WTC11 (cell line): ENCODE measurements around the gene NOTUM. TPM values are rescaled to one million over a fixed set of nuclear protein-coding genes. Genes with fewer than 3 reads are reported as not detected.
A peak's percentile ranks its signal among the peaks of the same experiment; 100 is the strongest.

Experiments
- ATAC-seq: fragments of 200-7000 bp; cut with Tn5 transposase; 2 replicates; pipeline ENCODE4 v1.10.0; 2021; ENCODE audit warnings: mild to moderate bottlenecking, moderate library complexity
- CTCF ChIA-PET: fragments of 300-600 bp; sonication (Branson Sonifier 250); formaldehyde crosslinking; loops from one replicate; lab custom pipeline; 2021; ENCODE audit warnings: antibody characterized with exemption; lab: Charles Lee
- POLR2A ChIA-PET: fragments of 350-600 bp; sonication (Branson Sonifier 250); formaldehyde crosslinking; loops from one replicate; lab custom pipeline; 2021; ENCODE audit warnings: antibody characterized with exemption; lab: Charles Lee
- DNase-seq: peaks from one replicate; pipeline ENCODE4 v3.0.0; 2021; ENCODE audit warnings: low spot score
- H3K27ac Mint-ChIP-seq: 2 replicates; pipeline ENCODE4 v1.8.0; 2021; ENCODE audit warnings: mixed read lengths
- H3K27me3 Mint-ChIP-seq: 2 replicates; pipeline ENCODE4 v1.8.0; 2021; ENCODE audit warnings: low read depth, mild to moderate bottlenecking, moderate library complexity, mixed read lengths
- H3K36me3 Mint-ChIP-seq: 2 replicates; pipeline ENCODE4 v1.8.0; 2021; ENCODE audit warnings: mixed read lengths
- H3K4me1 Mint-ChIP-seq: 2 replicates; pipeline ENCODE4 v1.8.0; 2022; ENCODE audit warnings: mixed read lengths
- H3K4me3 Mint-ChIP-seq: 2 replicates; pipeline ENCODE4 v1.8.0; 2021; ENCODE audit warnings: mild to moderate bottlenecking, moderate library complexity, mixed read lengths
- H3K9me3 Mint-ChIP-seq: 2 replicates; pipeline ENCODE4 v1.8.0; 2021; ENCODE audit warnings: mixed read lengths
- AR ChIP-seq: fragments of 250-450 bp; sonication (Bioruptor Pico); IDR thresholded peaks from 2 replicates; pipeline ENCODE4 v1.9.0; 2021; ENCODE audit warnings: mild to moderate bottlenecking
- ATF1 ChIP-seq: sonication (generic); formaldehyde crosslinking; IDR thresholded peaks from 2 replicates; pipeline ENCODE4 v1.8.1; 2023; ENCODE audit warnings: mild to moderate bottlenecking, moderate library complexity, missing genetic modification reagents
- CDX4 ChIP-seq: fragments of 250-450 bp; sonication (Bioruptor Pico); IDR thresholded peaks from 2 replicates; pipeline ENCODE4 v1.9.0; 2021; ENCODE audit warnings: moderate library complexity, mild to moderate bottlenecking, inconsistent platforms, borderline replicate concordance
- ELF4 ChIP-seq: sonication (generic); formaldehyde crosslinking; IDR thresholded peaks from 2 replicates; pipeline ENCODE4 v1.8.1; 2022; ENCODE audit warnings: low read depth, mild to moderate bottlenecking, moderate library complexity, missing genetic modification reagents
- GRHL2 ChIP-seq: fragments of 250-450 bp; sonication (Bioruptor Pico); IDR thresholded peaks from 2 replicates; pipeline ENCODE4 v1.8.0; 2022; ENCODE audit warnings: mild to moderate bottlenecking, moderate library complexity; ENCODE audit not compliant: insufficient replicate concordance, severe bottlenecking
- GTF2I ChIP-seq: fragments of 250-450 bp; sonication (Bioruptor Pico); conservative IDR thresholded peaks from 2 replicates; pipeline ENCODE4 v1.4.0; 2021; ENCODE audit warnings: mild to moderate bottlenecking
- MXD4 ChIP-seq: fragments of 250-450 bp; sonication (Bioruptor Pico); IDR thresholded peaks from 2 replicates; pipeline ENCODE4 v1.8.0; 2021; ENCODE audit warnings: mild to moderate bottlenecking, moderate library complexity, borderline replicate concordance
- NFE2L1 ChIP-seq: sonication (generic); formaldehyde crosslinking; IDR thresholded peaks from 2 replicates; pipeline ENCODE4 v1.8.1; 2023; ENCODE audit warnings: missing genetic modification reagents
- TEAD4 ChIP-seq: sonication (generic); formaldehyde crosslinking; IDR thresholded peaks from 2 replicates; pipeline ENCODE4 v1.8.0; 2022; ENCODE audit warnings: mild to moderate bottlenecking, missing genetic modification reagents
- TP53 ChIP-seq: sonication (generic); formaldehyde crosslinking; IDR thresholded peaks from 2 replicates; pipeline ENCODE4 v1.8.1; 2023; ENCODE audit warnings: mild to moderate bottlenecking, missing genetic modification reagents
- ZBTB21 ChIP-seq: sonication (generic); formaldehyde crosslinking; IDR thresholded peaks from 2 replicates; pipeline ENCODE4 v1.8.1; 2023; ENCODE audit warnings: mild to moderate bottlenecking, missing genetic modification reagents, borderline replicate concordance
- ZBTB43 ChIP-seq: sonication (generic); formaldehyde crosslinking; IDR thresholded peaks from 2 replicates; pipeline ENCODE4 v1.8.1; 2023; ENCODE audit warnings: mild to moderate bottlenecking, missing genetic modification reagents
- ZMAT4 ChIP-seq: fragments of 250-450 bp; sonication (Bioruptor Pico); IDR thresholded peaks from 2 replicates; pipeline ENCODE4 v1.9.0; 2021; ENCODE audit warnings: mild to moderate bottlenecking
- ZNF121 ChIP-seq: sonication (generic); formaldehyde crosslinking; IDR thresholded peaks from 2 replicates; pipeline ENCODE4 v1.8.0; 2023; ENCODE audit warnings: missing genetic modification reagents
- ZNF396 ChIP-seq: fragments of 250-450 bp; sonication (Bioruptor Pico); IDR thresholded peaks from 2 replicates; pipeline ENCODE4 v1.8.0; 2021; ENCODE audit warnings: mild to moderate bottlenecking, moderate library complexity, borderline replicate concordance
- ZNF532 ChIP-seq: fragments of 250-450 bp; sonication (Bioruptor Pico); IDR thresholded peaks from 2 replicates; pipeline ENCODE4 v1.9.0; 2021; ENCODE audit warnings: mild to moderate bottlenecking, borderline replicate concordance
- total RNA-seq: library from RNA; stranded (reverse); gene quantifications from 3 replicates; pipeline ENCODE4 v1.2.3, GENCODE V29; 2021

The NOTUM gene
- total RNA-seq, 1 experiment from 2014 or later: 1.7 TPM

- ATAC-seq (no peak), DNase-seq (no peak)
- Mint-ChIP-seq H3K27me3 (peaks cover 18% of the 10 kb centered on the region), H3K4me1 (peaks cover 7% of the 10 kb centered on the region; the same call in 1 of the 2 replicates), H3K9me3 (no peaks in the 10 kb centered on the region), H3K27ac (no peak overlapping the region), H3K36me3 (no peaks in the 10 kb centered on the region), H3K4me3 (no peak overlapping the region)
- no peak for TF ChIP-seq CDX4 (CRISPR knock-in tag)
- TF ChIP-seq ZNF121 (CRISPR knock-in tag): peak; percentile 68
- POLR2A ChIA-PET: no interaction called here
- CTCF ChIA-PET: interaction anchor here (0.6 to 2.8 kb wide), 9 partner anchors 9 to 99 kb away, joined by 3 to 13 read pairs (median 4); partner anchors contain the start of gene DCXR
Observed at GRCh38 chr17:81944858-81945257, 16.1 kb downstream of the NOTUM start.

- Mint-ChIP-seq H3K27ac (no peak overlapping the region), H3K4me1 (peaks cover 12% of the 10 kb centered on the region; the same call in 1 of the 2 replicates), H3K9me3 (no peaks in the 10 kb centered on the region), H3K27me3 (peaks cover 23% of the 10 kb centered on the region), H3K36me3 (no peaks in the 10 kb centered on the region), H3K4me3 (peak overlapping the region; percentile 25; the same call in 1 of the 2 replicates)
- ATAC-seq: no peak
- no peak for DNase-seq
- POLR2A ChIA-PET: no interaction called here
- CTCF ChIA-PET: interaction anchor here (1.0 to 3.2 kb wide), 4 partner anchors 14 to 80 kb away, joined by 3 to 16 read pairs (median 4); partner anchors contain the start of genes CENPX and MAFG
- no peak for TF ChIP-seq ZBTB21
- TF ChIP-seq ZMAT4 (CRISPR knock-in tag): no peak
- no peak for TF ChIP-seq ZBTB43 (CRISPR knock-in tag)
- no peak for TF ChIP-seq ELF4
- no peak for TF ChIP-seq GTF2I (CRISPR knock-in tag)
- no peak for TF ChIP-seq MXD4
- TF ChIP-seq GRHL2: no peak
- no peak for TF ChIP-seq AR (CRISPR knock-in tag)
- TF ChIP-seq ZNF396: no peak
- TF ChIP-seq NFE2L1 (CRISPR knock-in tag): no peak
- no peak for TF ChIP-seq TP53
- TF ChIP-seq TEAD4 (CRISPR knock-in tag): no peak
- TF ChIP-seq CDX4 (CRISPR knock-in tag): no peak
- TF ChIP-seq ZNF532 (CRISPR knock-in tag): no peak
- no peak for TF ChIP-seq ATF1 (CRISPR knock-in tag)
Observed at GRCh38 chr17:81942167-81942553, 18.8 kb downstream of the NOTUM start.
